PC-3 (cell line): ENCODE data around the gene ANKS6. TPM values are rescaled to one million over a fixed set of nuclear protein-coding genes. Genes with fewer than 3 reads are reported as not detected.

ENCODE experiments used
- ATAC-seq: fragments of 200-7000 bp; cut with Tn5 transposase; 2 replicates; pipeline ENCODE4 v1.9.1; 2020; ENCODE audit warnings: mild to moderate bottlenecking, moderate library complexity
- BruUV-seq: library from RNA; stranded (reverse); fragments of 400-500 nt; replicated peaks from 2 replicates; lab custom pipeline; 2021; lab: Mats Ljungman, UMichigan
- CTCF ChIA-PET: fragments of 300-600 bp; sonication (Branson Sonifier 250); formaldehyde crosslinking; loops from one replicate; lab custom pipeline; 2022; ENCODE audit warnings: antibody characterized with exemption; lab: Charles Lee
- POLR2A ChIA-PET: fragments of 300-600 bp; sonication (Branson Sonifier 250); formaldehyde crosslinking; loops from one replicate; lab custom pipeline; 2022; ENCODE audit warnings: antibody characterized with exemption; ENCODE audit not compliant: unreplicated experiment; lab: Charles Lee
- DNase-seq: peaks from one replicate; pipeline ENCODE4 v3.0.0-alpha.2; 2015
- H2AFZ ChIP-seq: fragments of 300-600 bp; sonication (generic); 2 replicates; pipeline ENCODE4 v1.6.0; 2016; ENCODE audit warnings: antibody characterized with exemption, low read length
- H3F3A ChIP-seq: fragments of 300-600 bp; sonication (generic); one replicate; pipeline ENCODE4 v1.6.0; 2017; ENCODE audit warnings: antibody characterized with exemption, low read length, control low read depth, mild to moderate bottlenecking; ENCODE audit not compliant: unreplicated experiment
- H3K27ac ChIP-seq: fragments of 300-600 bp; sonication (generic); 2 replicates; pipeline ENCODE4 v1.5.1; 2016; ENCODE audit warnings: mild to moderate bottlenecking, low read length
- H3K27me3 ChIP-seq: fragments of 300-600 bp; sonication (generic); 2 replicates; pipeline ENCODE4 v1.6.1; 2016; ENCODE audit warnings: low read length, mixed read lengths
- H3K36me3 ChIP-seq: fragments of 300-600 bp; sonication (generic); 2 replicates; pipeline ENCODE4 v1.6.1; 2016; ENCODE audit warnings: low read depth, mixed run types, low read length, mixed read lengths
- H3K4me1 ChIP-seq: fragments of 300-600 bp; sonication (generic); 2 replicates; pipeline ENCODE4 v1.5.1; 2016; ENCODE audit warnings: low read length; ENCODE audit not compliant: insufficient read depth
- H3K4me2 ChIP-seq: fragments of 300-600 bp; sonication (generic); 2 replicates; pipeline ENCODE4 v1.6.0; 2016; ENCODE audit warnings: low read length
- H3K4me3 ChIP-seq: fragments of 300-600 bp; sonication (generic); 2 replicates; pipeline ENCODE4 v1.5.1; 2016; ENCODE audit warnings: mild to moderate bottlenecking, low read length, mixed read lengths
- H3K79me2 ChIP-seq: fragments of 300-600 bp; sonication (generic); 2 replicates; pipeline ENCODE4 v1.6.1; 2017; ENCODE audit warnings: low read length, mixed read lengths
- H3K9ac ChIP-seq: fragments of 300-600 bp; sonication (generic); 2 replicates; pipeline ENCODE4 v1.6.0; 2016; ENCODE audit warnings: mild to moderate bottlenecking, low read length
- H3K9me2 ChIP-seq: fragments of 300-600 bp; sonication (generic); replicated peaks from 2 replicates; pipeline ENCODE4 v1.6.1; 2016; ENCODE audit warnings: mixed run types, low read length, mixed read lengths
- H3K9me3 ChIP-seq: fragments of 300-600 bp; sonication (generic); 2 replicates; pipeline ENCODE4 v1.6.1; 2016; ENCODE audit warnings: low read length, mixed read lengths
- H4K20me1 ChIP-seq: fragments of 300-600 bp; sonication (generic); 2 replicates; pipeline ENCODE4 v1.6.1; 2016; ENCODE audit warnings: low read length, mixed read lengths
- EZH2 ChIP-seq: fragments of 300-600 bp; sonication (generic); IDR thresholded peaks from one replicate; pipeline ENCODE4 v1.6.1; 2017; ENCODE audit warnings: antibody characterized with exemption, mild to moderate bottlenecking, low read length; ENCODE audit not compliant: unreplicated experiment
- EZH2phosphoT487 ChIP-seq: fragments of 300-600 bp; sonication (generic); IDR thresholded peaks from 2 replicates; pipeline ENCODE4 v1.6.1; 2018; ENCODE audit warnings: mild to moderate bottlenecking, antibody characterized with exemption, low read length, borderline replicate concordance
- intact Hi-C: fragments of 100-400 bp; cut with micrococcal nuclease; formaldehyde crosslinking; loops from 2 replicates; pipeline ENCODE4 v1.9.0; 2023
- total RNA-seq: library from RNA; depleted of rRNA; stranded (reverse); fragments of >200 nt; gene quantifications from 2 replicates; pipeline ENCODE4 v1.2.3, GENCODE V29; 2014
- TF ChIP-seq, protein P1 (sequence below): fragments of 300-600 bp; sonication (generic); conservative IDR thresholded peaks from 2 replicates; pipeline ENCODE4 v1.5.1; 2017; ENCODE audit warnings: antibody characterized with exemption, low read depth, mild to moderate bottlenecking, low read length

Gene ANKS6
- total RNA-seq, 1 experiment from 2014 or later, result 39.7 TPM

DNA sequence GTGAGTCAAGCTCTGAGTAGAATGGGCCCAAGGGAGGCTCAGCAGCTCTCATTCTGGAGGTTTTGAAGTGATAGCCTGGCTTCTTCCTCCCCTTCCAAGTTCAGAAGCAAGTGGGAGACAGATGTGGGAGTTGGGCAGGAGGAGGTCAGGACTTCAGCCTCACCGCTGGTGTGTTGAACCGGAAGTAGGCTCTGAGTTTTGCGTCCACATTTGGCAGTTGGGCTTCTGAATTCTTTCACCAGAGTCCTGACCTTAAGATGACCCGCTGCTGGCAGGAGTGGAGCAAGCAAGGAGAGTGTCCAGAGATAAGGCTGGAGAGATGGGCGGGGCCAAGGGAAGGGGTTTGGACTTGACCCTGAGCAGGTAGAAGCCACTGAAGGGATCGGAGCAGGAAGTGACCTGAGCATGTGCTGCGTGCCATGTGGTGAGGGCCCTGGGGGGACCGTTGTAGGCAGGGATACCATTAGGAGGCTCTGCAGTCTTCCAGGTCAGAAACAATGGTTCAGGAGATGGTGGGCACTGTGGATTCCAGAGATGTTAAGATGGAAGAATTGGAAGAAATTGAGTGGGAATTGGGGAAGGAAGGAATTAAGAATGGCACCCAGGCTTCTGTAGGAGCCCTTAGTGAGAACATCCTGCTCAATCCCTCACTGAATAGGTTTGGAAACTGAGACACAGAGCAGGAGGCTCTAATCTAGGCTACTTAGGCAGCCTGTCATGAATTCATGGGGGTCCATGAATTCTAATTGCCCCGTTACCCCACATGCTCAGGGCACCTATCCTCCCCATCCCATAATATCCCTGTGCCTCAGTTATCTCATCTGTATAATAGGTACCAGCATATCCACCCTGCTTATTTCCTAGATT is 37.0 kb upstream of the ANKS6 start:
- CTCF ChIA-PET, result no interaction called here

DNA sequence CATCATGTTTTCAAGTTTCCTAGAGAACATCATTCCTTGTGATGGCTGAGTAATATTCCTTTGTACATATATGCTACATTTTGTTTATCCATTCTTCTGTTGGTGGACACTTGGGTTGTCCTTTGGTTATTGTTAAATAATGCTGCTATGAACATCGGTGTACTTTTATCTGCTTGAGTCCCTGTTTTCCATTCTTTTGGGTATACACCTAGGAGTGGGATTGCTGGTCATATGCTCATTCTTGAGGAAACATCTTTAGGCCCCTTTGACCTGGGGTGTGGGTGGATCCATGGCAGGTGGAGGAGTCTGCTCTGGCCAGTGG is 36.4 kb upstream of the ANKS6 start:
- CTCF ChIA-PET, result no interaction called here
- no TSS peak for BruUV-seq

More for the DNA sequence above, 37.0 kb upstream of the ANKS6 start:
- H3F3A ChIP-seq, result no peaks in the 10 kb centered on the region
- no peak overlapping the region for H2AFZ ChIP-seq
- intact Hi-C loops, result no loop called here
- H3K36me3 ChIP-seq, result no peaks in the 10 kb centered on the region
- no peak for ATAC-seq
- TF ChIP-seq EZH2, result no peak
- no peak for TF ChIP-seq EZH2phosphoT487
- TF ChIP-seq, protein P1, sequence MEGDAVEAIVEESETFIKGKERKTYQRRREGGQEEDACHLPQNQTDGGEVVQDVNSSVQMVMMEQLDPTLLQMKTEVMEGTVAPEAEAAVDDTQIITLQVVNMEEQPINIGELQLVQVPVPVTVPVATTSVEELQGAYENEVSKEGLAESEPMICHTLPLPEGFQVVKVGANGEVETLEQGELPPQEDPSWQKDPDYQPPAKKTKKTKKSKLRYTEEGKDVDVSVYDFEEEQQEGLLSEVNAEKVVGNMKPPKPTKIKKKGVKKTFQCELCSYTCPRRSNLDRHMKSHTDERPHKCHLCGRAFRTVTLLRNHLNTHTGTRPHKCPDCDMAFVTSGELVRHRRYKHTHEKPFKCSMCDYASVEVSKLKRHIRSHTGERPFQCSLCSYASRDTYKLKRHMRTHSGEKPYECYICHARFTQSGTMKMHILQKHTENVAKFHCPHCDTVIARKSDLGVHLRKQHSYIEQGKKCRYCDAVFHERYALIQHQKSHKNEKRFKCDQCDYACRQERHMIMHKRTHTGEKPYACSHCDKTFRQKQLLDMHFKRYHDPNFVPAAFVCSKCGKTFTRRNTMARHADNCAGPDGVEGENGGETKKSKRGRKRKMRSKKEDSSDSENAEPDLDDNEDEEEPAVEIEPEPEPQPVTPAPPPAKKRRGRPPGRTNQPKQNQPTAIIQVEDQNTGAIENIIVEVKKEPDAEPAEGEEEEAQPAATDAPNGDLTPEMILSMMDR, result no peak
- H3K9me2 ChIP-seq, result no peaks in the 10 kb centered on the region
- no peak overlapping the region for H3K9ac ChIP-seq
- H3K27ac ChIP-seq, result no peak overlapping the region
- no peak for DNase-seq
- no peak overlapping the region for H3K4me3 ChIP-seq
- H3K4me2 ChIP-seq, result no peak overlapping the region
- POLR2A ChIA-PET, result no interaction called here
- H4K20me1 ChIP-seq, result no peaks in the 10 kb centered on the region
- no peaks in the 10 kb centered on the region for H3K79me2 ChIP-seq
- no TSS peak for BruUV-seq
- H3K4me1 ChIP-seq, result no peaks in the 10 kb centered on the region
- no peaks in the 10 kb centered on the region for H3K9me3 ChIP-seq
- no peaks in the 10 kb centered on the region for H3K27me3 ChIP-seq

DNA sequence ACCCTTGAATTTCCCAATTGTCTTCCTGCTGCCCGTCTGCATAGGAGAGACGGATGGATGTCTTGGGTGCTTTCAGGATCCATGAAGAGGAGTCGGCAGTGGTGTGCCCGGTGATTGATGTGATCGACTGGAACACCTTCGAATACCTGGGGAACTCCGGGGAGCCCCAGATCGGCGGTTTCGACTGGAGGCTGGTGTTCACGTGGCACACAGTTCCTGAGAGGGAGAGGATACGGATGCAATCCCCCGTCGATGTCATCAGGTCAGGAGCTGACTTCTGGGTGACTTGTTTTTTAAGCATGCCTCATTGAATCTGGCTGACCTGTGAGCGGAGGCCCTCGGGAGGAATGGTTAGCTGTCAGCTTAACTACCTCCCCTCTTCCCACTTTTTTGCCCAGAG is 35.3 kb upstream of the ANKS6 start:
- no peaks in the 10 kb centered on the region for H4K20me1 ChIP-seq
- no peak for TF ChIP-seq EZH2
- TF ChIP-seq, protein P1, result no peak
- TF ChIP-seq EZH2phosphoT487, result no peak
- no peaks in the 10 kb centered on the region for H3K27me3 ChIP-seq
- ATAC-seq (no peak), DNase-seq (no peak)
- intact Hi-C loops, result no loop called here
- H3K9ac ChIP-seq, result no peak overlapping the region
- H3K27ac ChIP-seq, result no peak overlapping the region
- no peak overlapping the region for H3K4me2 ChIP-seq
- H3K4me3 ChIP-seq, result no peak overlapping the region
- no peaks in the 10 kb centered on the region for H3K36me3 ChIP-seq
- no peaks in the 10 kb centered on the region for H3K9me2 ChIP-seq
- no peaks in the 10 kb centered on the region for H3K9me3 ChIP-seq
- no peaks in the 10 kb centered on the region for H3K4me1 ChIP-seq
- H2AFZ ChIP-seq, result no peak overlapping the region
- no TSS peak for BruUV-seq
- H3F3A ChIP-seq, result no peaks in the 10 kb centered on the region
- CTCF ChIA-PET, result no interaction called here
- H3K79me2 ChIP-seq, result no peaks in the 10 kb centered on the region
- POLR2A ChIA-PET, result no interaction called here

More for the DNA sequence above, 36.4 kb upstream of the ANKS6 start:
- TF ChIP-seq EZH2 (no peak), EZH2phosphoT487 (no peak)
- TF ChIP-seq, protein P1, result no peak
- Histone ChIP-seq H3K4me1 (no peaks in the 10 kb centered on the region), H3K9me2 (no peaks in the 10 kb centered on the region), H2AFZ (no peak overlapping the region), H3K36me3 (no peaks in the 10 kb centered on the region), H3K9me3 (no peaks in the 10 kb centered on the region), H3K79me2 (no peaks in the 10 kb centered on the region), H3K27ac (no peak overlapping the region), H3K4me2 (no peak overlapping the region), H3K4me3 (no peak overlapping the region), H3F3A (no peaks in the 10 kb centered on the region), H3K27me3 (no peaks in the 10 kb centered on the region), H3K9ac (no peak overlapping the region), H4K20me1 (no peaks in the 10 kb centered on the region)
- intact Hi-C loops, result no loop called here
- ATAC-seq, result no peak
- POLR2A ChIA-PET, result no interaction called here
- DNase-seq, result no peak
